Prostate gland (tissue), 2 donors: ENCODE results near the gene TRAF3. TPM values are rescaled to one million over a fixed set of nuclear protein-coding genes. Genes with fewer than 3 reads are reported as not detected.

ENCODE experiments used
- DNase-seq: peaks from one replicate; pipeline ENCODE4 v3.0.0-alpha.2; 2019; ENCODE audit warnings: low spot score
- H3K27ac ChIP-seq, 2 donors: fragments of 200-600 bp; sonication (generic); 2 replicates each; pipeline ENCODE4 v1.5.1; 2017 to 2019
- H3K27me3 ChIP-seq: fragments of 200-600 bp; sonication (generic); replicated peaks from 2 replicates; pipeline ENCODE4 v1.5.1; 2019; ENCODE audit not compliant: insufficient read depth
- H3K36me3 ChIP-seq, 2 donors: fragments of 200-600 bp; sonication (generic); 1 replicate in 1 of 2; 2 replicates in 1 of 2; pipeline versions ENCODE4 v1.5.1 to v1.8.1; 2017 to 2019
- H3K4me1 ChIP-seq: fragments of 200-600 bp; sonication (generic); replicated peaks from 2 replicates; pipeline ENCODE4 v1.5.1; 2019
- H3K4me3 ChIP-seq, 2 donors: fragments of 200-600 bp; sonication (generic); 2 replicates each; pipeline ENCODE4 v1.5.1; 2017 to 2019
- H3K9me3 ChIP-seq: fragments of 200-600 bp; sonication (generic); 2 replicates; pipeline ENCODE4 v1.5.1; 2017
- POLR2A ChIP-seq: fragments of 450-650 bp; IDR thresholded peaks from one replicate; pipeline ENCODE4 v1.6.1; 2016; ENCODE audit warnings: antibody characterized with exemption, mild to moderate bottlenecking
- POLR2AphosphoS5 ChIP-seq: sonication (generic); formaldehyde crosslinking; IDR thresholded peaks from one replicate; pipeline ENCODE4 v1.6.1; 2017; ENCODE audit warnings: antibody characterized with exemption
- WGBS: methylation state at CpG from one replicate; pipeline ENCODE4 v1.1.5; 2018; 5-methylcytosine and 5-hydroxymethylcytosine counted together
- intact Hi-C: fragments of 100-400 bp; cut with DNase I; formaldehyde crosslinking; loops from one replicate; pipeline ENCODE4 v1.14.2; 2022
- total RNA-seq, 2 donors: library from RNA; depleted of rRNA; stranded (reverse); fragments of >200 nt; gene quantifications; one replicate each; pipeline ENCODE4 v1.1.0, GENCODE V29; 2016
- TF ChIP-seq, protein P1 (sequence below), 4 experiments: fragments of 200-600 bp in 2 of 4; fragments of 450-650 bp in 2 of 4; sonication (generic) in 2 of 4; IDR thresholded peaks; 1 replicate in 3 of 4; 2 replicates in 1 of 4; pipeline ENCODE4 v1.5.1; 2016 to 2019; ENCODE audit warnings: antibody characterized with exemption in 4 of 4, mild to moderate bottlenecking in 2 of 4, moderate library complexity in 2 of 4

The TRAF3 gene
- total RNA-seq, 2 donors from 2014 or later: 8.3 to 22.0 TPM

- Histone ChIP-seq H3K27me3 (peaks cover 10% of the 10 kb centered on the region), H3K36me3 (no peaks in the 10 kb centered on the region), H3K9me3 (no peaks in the 10 kb centered on the region), H3K27ac (no peak within 1 kb of the TSS), H3K4me1 (no peaks in the 10 kb centered on the region), H3K4me3 (no peak within 1 kb of the TSS)
- no peak for DNase-seq
- TF ChIP-seq, protein P1, sequence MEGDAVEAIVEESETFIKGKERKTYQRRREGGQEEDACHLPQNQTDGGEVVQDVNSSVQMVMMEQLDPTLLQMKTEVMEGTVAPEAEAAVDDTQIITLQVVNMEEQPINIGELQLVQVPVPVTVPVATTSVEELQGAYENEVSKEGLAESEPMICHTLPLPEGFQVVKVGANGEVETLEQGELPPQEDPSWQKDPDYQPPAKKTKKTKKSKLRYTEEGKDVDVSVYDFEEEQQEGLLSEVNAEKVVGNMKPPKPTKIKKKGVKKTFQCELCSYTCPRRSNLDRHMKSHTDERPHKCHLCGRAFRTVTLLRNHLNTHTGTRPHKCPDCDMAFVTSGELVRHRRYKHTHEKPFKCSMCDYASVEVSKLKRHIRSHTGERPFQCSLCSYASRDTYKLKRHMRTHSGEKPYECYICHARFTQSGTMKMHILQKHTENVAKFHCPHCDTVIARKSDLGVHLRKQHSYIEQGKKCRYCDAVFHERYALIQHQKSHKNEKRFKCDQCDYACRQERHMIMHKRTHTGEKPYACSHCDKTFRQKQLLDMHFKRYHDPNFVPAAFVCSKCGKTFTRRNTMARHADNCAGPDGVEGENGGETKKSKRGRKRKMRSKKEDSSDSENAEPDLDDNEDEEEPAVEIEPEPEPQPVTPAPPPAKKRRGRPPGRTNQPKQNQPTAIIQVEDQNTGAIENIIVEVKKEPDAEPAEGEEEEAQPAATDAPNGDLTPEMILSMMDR (IDR thresholded peaks at IDR 0.05): no peak
- TF ChIP-seq POLR2A (no peak), POLR2AphosphoS5 (no peak)
- intact Hi-C loops: no loop called here
- 10% methylated on average over 47 of the region's 56 CpGs for WGBS
These were observed 145.4 kb downstream of the TRAF3 start, which contains the start of gene AMN for GRCh38 chr14:102922490-102923200. TSS of gene AMN (plus strand) at chr14:102922663. CDS start at chr14:102922689, 26 bp downstream.

GRCh38 chr14:102923201-102923924 lies 146.1 kb downstream of the TRAF3 start:
- no peaks in the 10 kb centered on the region for H3K9me3 ChIP-seq
- 6% methylated on average over 51 of the region's 53 CpGs for WGBS
- intact Hi-C loops: no loop called here
- no peak overlapping the region for H3K4me3 ChIP-seq
- no peak for DNase-seq
- TF ChIP-seq POLR2A (no peak), POLR2AphosphoS5 (no peak)
- TF ChIP-seq, protein P1 (IDR thresholded peaks at IDR 0.05): no peak
- peaks cover 2% of the 10 kb centered on the region for H3K4me1 ChIP-seq
- H3K27me3 ChIP-seq: peaks cover 10% of the 10 kb centered on the region
- no peaks in the 10 kb centered on the region for H3K36me3 ChIP-seq
- no peak overlapping the region for H3K27ac ChIP-seq

- WGBS: 54% methylated on average over 8 of the region's 11 CpGs
- H3K9me3 ChIP-seq: no peaks in the 10 kb centered on the region
- no peak overlapping the region for H3K4me3 ChIP-seq
- TF ChIP-seq, protein P1 (IDR thresholded peaks at IDR 0.05): no peak
- TF ChIP-seq POLR2AphosphoS5 (no peak), POLR2A (no peak)
- no peak overlapping the region for H3K27ac ChIP-seq
- intact Hi-C loops: no loop called here
- no peak for DNase-seq
- peaks cover 8% of the 10 kb centered on the region for H3K4me1 ChIP-seq
- peaks cover 10% of the 10 kb centered on the region for H3K27me3 ChIP-seq
- H3K36me3 ChIP-seq: no peaks in the 10 kb centered on the region
These were observed 146.8 kb downstream of the TRAF3 start for GRCh38 chr14:102923925-102924486.

- H3K36me3 ChIP-seq: no peaks in the 10 kb centered on the region
- 86% methylated on average over 25 of the region's 25 CpGs for WGBS
- H3K4me1 ChIP-seq: peaks cover 16% of the 10 kb centered on the region
- H3K27me3 ChIP-seq: peaks cover 14% of the 10 kb centered on the region
- intact Hi-C loops: no loop called here
- no peak for DNase-seq
- no peak overlapping the region for H3K27ac ChIP-seq
- H3K4me3 ChIP-seq: no peak overlapping the region
- H3K9me3 ChIP-seq: no peaks in the 10 kb centered on the region
- TF ChIP-seq POLR2A (no peak), POLR2AphosphoS5 (no peak)
- TF ChIP-seq, protein P1 (IDR thresholded peaks at IDR 0.05): no peak
These were observed 147.7 kb downstream of the TRAF3 start for GRCh38 chr14:102924632-102925588.
